Stimulated activated CD8-positive, alpha-beta memory T cell treated with anti-CD3 and anti-CD28 coated beads, Interleukin-2, amount 100 ng/mL, for 48 hours (primary cell): ENCODE results near the gene LRRC4.
A peak's percentile ranks its signal among the peaks of the same experiment; 100 is the strongest.

Experiments used
- DNase-seq, 2 donors: peaks; one replicate each; pipeline ENCODE4 v3.0.0-alpha.2; 2020; ENCODE audit warnings: low read depth in 2 of 2

Gene LRRC4

DNA sequence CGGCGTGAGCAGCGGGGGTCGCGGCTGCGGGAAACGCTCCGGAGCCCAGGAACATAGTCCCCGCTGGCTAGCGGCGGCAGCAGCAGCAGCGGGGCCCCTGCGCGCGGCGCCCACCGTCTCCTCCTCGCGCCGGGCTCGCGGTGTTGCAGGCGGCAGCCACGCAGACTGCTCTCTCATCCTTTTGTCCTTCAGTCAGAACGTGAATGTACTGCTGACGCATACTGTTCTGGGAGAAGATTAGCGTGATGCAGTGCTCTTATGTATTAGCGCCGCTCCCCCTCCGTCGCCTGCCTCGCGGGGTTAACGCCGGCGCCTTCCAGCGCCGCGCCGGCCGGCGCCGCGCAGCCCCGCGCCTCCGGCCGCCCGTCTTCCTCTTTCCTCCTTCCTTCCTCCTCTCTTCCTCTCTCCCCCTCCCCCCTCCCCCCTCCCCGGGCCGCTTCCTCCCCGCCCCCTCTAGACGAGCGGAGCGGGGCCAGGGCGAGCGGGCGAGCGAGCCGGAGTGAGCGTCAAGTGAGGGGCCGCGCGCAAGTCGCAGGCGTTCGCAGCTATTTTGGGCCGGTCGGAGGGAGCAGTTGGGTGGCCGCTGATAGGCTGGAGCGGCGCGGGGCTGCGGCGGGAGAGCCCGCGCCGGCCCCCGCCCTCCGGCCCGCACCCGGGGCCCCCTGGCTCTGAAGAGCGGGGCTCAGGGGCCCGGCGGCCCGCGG lies 816 bp upstream of the LRRC4 start:
- peak; percentile 31 to 32 for DNase-seq

DNA sequence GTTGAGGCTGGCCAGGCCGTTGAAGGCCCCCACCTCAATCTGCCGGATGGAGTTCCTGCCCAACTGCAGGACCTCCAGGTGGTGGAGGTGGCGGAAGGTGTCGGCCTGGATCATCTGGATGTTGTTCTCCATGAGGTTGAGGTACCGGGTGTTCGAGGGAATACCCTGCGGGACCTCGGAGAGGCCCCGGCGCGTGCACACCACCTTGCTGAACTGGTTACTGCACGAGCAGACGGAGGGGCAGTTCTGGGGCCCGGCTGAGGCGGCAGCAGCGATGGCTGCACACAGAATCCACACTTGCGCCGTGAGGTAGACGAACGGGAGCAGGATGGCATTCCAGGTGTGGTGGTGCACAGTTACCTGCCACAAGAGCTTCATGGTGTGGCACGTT lies 979 bp downstream of the LRRC4 start:
- DNase-seq, result no peak

DNA sequence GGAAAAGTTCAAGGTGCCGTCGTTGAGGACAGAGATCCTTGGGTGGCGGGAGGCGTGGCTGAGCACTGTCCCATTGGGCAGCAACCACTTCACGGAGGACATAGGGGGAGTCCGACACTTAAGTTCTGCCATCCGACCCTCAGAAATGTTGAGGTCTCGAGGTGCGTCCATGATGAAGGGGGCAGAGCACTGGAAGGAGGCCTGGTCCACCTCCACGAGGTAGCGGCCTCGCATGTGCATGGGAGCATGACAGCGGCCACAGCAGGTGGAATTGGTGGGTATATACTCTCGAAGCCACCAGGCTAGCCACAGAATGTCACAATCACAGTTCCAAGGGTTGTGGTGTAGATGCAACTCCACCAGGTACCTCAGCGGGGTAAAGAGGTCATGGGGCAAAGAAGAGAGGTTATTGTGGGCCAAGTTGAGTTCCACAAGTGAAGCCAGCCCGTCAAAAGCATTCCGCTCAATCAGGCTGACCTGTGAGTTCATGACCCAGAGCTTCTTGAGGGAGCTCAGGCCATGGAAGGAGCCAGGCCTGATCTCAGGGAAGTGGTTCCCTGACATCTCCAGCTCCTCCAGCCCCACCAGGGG lies 1.7 kb downstream of the LRRC4 start:
- no peak for DNase-seq

DNA sequence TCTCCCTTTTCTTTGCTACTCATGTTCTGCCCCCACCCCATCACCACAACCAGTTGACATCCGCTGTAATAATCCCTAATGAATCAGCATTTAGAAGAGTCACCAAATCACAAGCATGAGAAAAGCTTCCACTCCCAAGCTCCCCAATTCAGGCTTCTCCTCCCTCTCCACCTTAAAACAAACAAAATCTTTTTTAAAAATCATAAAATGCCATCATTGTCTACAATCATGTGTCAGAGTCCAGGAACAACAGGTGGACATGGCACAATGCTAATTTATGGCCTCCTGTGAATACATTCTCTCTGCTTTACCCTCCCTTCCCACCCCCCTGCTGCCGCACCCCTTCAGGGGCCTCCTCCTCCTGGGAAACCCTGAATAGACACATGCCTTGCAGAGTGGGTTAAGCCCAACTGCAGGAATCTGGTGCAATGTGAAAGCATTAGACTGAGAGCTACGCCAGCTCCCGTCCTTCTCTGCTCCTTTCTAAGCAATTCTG lies 3.7 kb downstream of the LRRC4 start:
- DNase-seq, result no peak

DNA sequence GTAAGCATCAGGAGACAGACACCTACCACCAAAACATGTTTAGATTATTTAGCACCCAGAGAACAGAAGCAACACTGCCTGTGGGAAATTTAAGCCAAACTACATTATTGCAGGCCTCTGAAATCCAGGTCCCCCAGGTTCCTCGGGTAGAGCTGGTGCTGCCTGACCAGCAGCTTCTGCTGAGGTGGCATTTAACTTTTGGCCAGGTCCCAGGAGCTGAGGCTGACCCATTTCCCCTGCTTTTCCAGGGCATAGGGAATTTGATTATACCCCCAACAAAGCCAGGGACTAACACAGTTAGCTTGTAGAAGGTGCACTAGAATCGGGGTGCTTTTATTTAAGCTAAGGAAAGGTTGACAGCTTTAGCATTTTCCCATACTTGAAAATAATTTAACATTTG lies 4.7 kb downstream of the LRRC4 start:
- DNase-seq, result no peak

DNA sequence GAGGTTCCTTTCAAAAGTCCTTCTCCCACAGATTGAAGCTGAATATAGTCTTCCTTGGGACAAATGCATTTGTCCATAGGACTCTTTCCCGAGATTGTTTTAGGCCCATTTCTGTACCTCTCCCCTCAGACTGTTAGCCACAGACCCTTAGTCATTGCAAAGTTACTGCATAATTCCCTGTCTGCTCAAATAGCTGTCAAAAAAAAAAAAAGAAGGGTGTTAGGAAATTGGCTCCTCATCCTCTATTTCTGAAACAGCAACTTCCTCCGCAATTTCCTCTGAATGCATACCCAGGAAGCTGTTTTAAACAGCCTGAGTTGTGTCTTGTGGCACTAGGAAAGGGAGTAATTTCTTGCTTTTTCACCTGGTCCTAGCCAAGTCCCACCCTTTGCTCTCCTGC lies 5.4 kb downstream of the LRRC4 start:
- no peak for DNase-seq

DNA sequence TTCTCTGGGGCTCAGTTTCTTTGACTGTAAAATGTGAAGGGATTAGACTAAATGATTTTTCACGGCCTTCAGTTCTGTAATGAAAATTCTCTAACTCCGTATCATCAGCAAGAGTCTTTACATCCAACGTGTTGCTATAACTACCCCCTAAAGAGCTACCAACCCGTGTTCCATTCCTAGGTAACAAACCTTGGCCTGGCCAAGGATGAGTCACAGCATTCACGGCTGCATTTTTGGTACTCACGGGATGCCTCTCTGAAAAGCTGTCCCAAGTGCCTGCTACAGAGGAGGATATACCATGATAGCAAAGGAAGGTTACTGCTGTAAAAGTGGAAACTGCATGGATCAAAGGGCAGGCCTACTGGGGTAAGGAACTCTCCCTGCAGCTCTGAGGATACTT lies 5.9 kb downstream of the LRRC4 start:
- DNase-seq, result no peak

DNA sequence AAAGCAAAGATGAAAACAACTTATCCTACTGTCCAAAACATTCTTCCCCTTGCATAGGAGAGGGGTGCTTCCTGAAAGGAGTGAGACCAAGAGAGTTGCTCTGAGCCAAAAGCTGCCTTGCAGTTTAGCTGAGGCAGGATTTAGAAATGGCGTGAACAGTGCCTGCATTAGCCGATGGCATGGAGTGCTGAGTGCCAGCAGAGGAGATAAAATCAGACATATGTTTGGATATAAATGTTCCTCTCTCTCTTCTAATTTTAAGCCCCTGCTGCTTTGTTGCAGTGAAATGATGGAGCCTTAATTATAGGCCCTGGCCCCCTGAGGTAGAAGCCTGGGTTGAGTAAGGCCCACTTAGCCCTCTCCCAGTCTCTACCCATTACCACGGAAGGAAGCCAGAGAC lies 7.1 kb downstream of the LRRC4 start:
- DNase-seq, result no peak

DNA sequence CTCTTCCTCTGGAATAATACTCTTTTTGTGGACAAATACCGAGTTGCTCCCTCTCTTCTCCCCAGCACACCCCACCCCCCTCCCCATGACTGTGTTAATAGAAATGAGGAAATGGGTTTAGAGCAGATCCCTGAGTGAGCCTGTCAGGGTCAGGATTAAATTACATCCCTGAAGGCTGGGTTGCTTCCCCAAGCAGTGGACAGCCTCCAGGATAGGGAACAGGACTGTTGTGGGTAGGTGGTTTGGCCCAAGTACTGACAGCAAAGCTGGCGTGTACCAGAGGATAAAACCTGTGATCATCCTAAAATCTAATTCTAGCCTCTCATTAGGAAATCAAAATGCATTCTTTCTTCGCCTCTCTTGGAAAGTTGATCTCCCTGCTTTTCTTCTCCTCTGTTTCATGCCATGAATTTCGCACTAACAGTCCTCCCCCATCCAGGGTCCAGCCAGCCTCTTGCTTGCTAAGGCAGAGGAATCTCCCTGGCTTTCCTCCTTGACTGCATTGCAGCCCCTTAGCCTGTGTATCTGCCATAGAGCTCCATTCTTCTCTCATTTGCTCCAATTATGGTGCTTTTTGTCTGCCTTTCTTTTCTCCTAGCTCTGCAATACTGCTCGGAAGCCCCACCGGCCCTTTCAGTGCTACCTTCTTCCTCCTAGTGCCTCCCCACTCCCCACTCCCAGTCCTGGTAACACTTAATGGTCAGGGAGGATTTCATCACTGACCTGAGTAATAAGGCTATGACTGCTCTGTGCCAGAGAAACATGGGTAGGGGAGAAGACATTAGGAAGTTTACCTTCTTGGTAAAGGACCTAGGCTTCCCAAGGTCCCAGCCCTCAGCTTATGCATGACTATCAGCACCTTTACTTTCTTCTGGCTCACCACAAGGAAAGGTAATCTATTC lies 8.4 kb downstream of the LRRC4 start:
- DNase-seq, result no peak

DNA sequence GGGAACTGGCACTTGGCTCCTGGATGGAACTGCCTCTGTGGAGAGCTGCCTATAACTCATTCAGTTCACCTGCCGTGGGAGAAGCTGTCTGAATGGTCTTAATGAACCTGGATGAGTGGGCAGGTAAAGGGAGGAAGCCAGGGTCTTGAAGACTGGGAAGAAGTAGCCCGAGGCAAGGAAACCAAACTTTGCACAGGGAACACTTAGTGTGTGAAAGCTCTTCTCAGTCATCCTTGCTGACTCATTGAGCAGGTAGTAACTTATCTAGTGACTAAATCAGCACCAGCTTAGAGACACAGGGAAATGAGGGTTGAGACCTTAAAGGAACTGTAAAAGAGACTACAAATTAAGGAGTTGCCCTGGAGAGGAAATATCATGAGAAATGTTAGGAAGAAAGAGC lies 9.9 kb downstream of the LRRC4 start:
- no peak for DNase-seq

DNA sequence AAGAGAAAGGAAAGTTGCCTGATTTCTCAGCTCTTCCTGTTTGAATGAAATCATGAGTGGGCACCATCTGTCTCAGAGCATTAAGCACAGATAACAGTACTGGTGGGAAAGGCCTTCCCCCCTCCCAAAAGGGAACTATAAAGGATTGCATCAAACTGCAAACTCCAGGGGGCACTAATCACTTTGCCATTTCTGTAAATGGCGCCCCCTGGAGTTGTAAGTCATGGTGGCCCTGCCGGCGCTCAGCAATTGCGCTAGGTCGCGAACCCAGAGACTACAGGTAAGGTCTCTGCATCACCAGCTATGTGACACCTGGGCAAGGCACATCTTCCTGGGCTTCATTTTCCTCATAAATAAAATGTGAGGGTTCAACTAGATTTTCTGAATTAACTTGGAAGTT lies 11.1 kb downstream of the LRRC4 start:
- DNase-seq, result no peak

DNA sequence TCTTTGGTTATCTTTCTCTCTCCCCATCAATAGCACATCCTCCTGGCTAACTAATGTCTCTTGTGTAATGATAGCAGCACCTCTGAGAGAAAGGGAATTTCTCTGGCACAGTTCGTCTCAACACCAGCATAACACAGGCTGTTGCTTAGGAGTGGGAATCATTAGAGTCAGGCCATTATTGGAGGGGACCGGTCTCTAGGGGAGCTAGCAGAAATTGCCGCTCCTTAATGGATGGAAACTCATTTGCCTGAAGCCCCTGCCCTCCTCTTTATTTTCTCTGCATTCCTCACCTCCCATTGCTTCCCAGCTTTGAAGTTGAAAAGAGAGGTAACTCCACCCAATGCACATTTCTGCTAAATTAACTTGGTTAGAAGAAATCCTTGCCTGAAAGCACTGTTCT lies 11.9 kb downstream of the LRRC4 start:
- DNase-seq, result no peak

DNA sequence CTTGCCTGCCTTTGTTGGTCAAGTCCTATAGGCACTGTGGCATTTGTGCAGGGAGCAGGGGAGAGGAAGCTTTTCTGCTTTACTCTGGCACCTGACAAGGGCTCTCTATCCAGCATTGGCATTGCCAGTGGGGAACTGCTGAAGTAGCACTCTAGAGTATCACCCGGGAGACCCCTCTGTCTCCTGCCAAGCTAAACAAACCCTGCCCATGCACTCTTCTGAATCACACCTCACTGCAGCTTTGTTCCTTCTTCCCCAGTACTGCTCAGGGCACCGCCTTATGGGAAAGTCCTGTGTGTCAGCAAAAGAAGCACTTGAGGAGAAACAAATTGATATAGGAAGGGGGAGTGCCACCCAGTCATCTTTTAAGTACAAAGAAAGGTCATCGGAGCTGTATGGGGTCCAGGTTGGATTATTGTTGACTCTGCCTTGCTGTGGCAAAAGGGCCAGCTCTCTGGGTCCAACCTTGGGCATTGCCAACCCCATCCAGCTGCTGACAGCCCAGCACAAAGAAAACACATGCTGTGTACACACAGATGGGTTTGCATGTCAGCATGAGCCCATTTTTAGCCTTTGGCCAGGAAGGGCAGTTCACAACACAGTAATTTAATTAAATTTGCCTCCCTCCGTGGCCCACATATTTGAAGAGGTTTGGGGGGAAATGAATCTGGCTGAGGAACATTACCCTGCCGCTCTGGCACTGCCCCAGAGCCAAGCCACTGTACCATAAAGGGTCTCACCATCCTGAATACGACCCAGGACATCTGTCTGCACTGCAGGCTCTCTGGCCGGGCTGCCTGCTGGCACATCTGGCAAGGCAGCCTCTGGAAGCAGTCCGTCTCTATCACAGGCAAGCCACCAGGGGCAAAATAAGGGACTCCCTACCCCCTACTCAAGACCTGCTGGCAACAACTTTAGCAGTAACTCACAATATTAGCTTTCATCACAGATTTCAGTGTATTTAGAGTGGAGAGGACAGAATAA lies 13.1 kb downstream of the LRRC4 start:
- DNase-seq, result no peak

DNA sequence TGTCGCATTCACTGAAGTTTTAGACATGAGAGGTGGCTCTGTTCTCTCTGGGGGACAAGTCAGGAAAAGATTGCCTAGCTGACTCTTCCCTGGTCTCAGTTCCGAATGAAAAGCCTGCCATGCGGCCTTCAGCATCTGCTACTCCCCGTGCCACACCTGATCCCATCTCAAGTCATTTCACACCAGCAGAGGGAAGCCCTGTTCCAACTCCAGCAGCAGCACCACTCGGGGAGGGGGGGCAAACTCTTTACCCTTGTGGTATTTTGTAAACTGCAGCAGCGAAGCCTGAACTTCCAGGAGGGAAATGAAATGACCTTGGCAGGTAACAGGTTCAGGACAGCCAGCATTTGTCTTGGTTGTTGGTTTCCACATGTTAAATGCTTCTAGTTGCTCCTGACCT lies 13.8 kb downstream of the LRRC4 start:
- no peak for DNase-seq

DNA sequence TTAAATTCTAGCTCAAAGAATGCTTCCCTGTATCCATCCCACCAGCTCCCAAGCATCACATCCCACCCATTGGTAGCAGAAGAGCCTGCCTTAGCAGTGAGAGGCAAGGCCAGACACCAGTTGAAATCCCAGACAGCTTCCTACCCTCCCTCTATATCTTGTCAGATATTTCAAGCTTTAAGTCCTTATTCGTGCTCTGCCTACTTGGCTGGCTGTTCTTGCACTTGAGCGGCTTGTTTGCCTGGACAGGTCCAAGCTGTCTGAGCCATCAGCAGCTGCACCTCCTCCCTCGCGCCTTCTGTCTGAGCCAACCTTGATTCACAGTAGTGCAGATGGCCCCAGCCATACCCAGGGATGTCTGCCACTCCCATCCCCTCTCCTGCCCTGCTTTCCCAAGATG lies 16.4 kb downstream of the LRRC4 start:
- DNase-seq, result no peak

DNA sequence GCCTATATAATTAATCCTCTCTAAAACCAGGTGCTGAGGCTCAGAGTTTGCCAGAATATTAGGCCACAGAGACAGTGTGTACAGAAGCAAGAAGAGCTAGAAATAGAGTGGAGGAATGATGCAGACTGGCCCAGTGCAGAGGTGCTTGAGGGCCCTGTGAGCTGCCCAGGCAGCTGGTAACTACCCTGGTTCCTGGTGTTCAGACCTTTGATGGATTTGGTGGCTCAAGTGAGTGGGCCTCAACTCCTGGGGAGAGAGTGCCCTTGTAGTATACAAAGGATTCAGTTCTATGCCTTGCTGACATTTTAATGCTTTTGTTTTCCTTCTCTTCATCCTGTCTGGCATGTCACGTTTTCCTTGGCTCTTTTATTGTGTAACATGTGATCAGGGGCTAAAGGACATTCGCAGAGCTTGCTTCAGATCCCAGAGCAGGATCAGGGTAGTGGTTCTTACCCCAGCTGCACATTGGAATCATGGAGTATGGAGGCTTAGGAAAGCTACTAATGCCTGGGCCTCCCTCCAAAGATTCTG lies 20.0 kb downstream of the LRRC4 start:
- no peak for DNase-seq

DNA sequence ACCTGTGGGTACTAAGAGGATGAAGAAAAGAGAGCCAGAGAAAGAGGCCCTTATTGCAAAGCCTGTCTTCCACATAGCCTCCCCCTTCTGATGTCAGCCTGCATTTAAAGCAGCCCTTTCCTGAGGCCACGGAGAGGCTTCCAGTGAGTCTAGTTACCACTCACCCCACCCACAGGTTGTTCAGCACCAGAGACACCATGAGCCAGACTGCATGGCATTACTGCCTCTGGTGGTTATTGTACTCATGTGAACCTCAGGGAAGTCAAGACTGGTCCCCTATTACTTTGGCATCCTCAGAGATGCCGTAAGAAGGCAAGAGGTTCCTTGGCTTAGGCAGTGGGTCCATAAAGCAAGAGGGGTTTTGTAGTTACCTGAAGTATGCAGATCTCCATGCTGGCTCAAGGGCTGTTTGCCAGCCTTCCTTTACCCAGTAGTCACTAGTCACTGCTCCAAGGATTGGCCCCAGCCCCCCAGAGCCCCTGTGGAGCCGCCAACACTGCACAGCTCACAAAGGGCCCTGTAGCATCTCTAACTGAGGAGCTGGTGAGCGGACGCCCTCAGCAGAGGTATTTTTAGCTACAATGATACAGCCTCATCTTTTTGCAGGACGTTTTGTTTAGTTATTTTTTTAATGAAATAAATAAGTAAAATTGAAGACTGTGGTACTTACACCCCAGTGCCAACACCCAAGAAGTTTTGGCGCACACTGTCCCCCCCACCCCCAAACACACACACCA lies 20.7 kb downstream of the LRRC4 start:
- no peak for DNase-seq

DNA sequence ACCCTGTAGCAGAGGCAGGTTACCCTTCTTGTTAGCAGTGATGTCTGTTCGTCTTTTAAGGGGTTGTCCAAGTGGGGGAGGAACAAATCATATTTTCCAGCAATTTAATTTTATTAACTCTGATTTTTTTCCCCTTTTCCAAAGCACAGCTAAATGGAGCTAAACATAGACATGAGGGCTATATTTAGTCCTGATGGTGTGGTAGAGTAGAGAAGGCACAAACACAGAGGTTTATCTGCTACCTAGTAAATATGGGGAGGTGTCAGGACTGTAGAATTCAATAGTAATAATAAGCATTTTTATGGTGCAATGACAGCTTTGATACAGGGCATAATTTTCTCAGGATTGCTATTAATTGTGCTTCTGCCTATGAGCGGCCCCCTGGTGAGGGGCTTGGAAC lies 22.5 kb downstream of the LRRC4 start:
- DNase-seq, result no peak

DNA sequence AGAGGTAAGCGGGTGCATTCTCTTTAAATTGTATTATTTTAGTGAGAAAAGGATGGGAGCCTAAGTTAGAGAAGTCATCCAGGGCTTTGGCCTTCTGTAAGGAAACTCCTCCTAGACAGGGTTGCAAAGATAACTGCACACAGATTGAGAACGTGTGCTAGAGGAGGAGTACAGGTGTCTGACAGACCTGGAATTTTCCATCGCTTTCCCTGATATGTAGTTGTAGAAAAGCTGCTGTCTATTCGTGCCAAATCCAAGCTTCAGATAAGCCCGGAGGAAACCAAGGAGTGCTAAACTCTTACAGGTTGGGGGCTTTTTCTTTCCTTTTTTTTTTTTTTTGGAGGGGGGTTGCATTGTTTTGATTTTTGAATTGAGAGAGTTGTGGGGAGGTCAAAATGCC lies 23.1 kb downstream of the LRRC4 start:
- no peak for DNase-seq

DNA sequence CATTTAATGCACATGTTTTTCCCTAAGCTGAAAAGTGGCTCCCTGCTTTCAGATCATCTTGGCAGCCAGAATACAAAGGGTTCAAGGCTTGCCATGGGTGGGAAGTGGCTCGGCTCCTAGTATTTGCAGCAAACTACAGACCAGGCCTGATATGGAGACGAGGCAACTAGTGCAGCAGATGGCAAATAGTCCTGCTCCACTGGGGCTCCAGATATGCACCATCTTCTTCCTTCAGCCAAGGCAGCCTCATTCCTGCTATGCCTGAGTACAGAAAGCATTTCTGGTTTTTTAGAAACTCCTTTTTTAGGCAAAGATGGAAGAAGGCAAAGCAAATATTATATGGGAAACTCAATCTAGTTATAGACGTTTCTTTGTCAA lies 23.9 kb downstream of the LRRC4 start:
- DNase-seq, result no peak
